Mesothelial cell of epicardium (in vitro differentiated cells): ENCODE results near the gene SLC2A11. TPM values are rescaled to one million over a fixed set of nuclear protein-coding genes. Genes with fewer than 3 reads are reported as not detected.
A peak's percentile ranks its signal among the peaks of the same experiment; 100 is the strongest.

Experiments used
- DNase-seq, 2 experiments: peaks; one replicate each; pipeline ENCODE4 v3.0.0; 2021; ENCODE audit warnings: low spot score in 2 of 2; ENCODE audit not compliant: unreplicated experiment in 2 of 2
- H3K27ac Mint-ChIP-seq: 2 replicates; pipeline ENCODE4 v1.8.0; 2021; ENCODE audit warnings: mixed read lengths
- H3K27me3 Mint-ChIP-seq: 2 replicates; pipeline ENCODE4 v1.8.0; 2021; ENCODE audit warnings: low read depth, mixed read lengths
- H3K36me3 Mint-ChIP-seq: 2 replicates; pipeline ENCODE4 v1.8.0; 2021; ENCODE audit warnings: mixed read lengths
- H3K4me1 Mint-ChIP-seq: 2 replicates; pipeline ENCODE4 v1.8.0; 2021; ENCODE audit warnings: mixed read lengths
- H3K4me3 Mint-ChIP-seq: 2 replicates; pipeline ENCODE4 v1.8.0; 2021; ENCODE audit warnings: mild to moderate bottlenecking, moderate library complexity, mixed read lengths
- H3K9me3 Mint-ChIP-seq: 2 replicates; pipeline ENCODE4 v1.8.0; 2021; ENCODE audit warnings: mixed read lengths
- CTCF ChIP-seq: fragments of 200-600 bp; sonication (generic); IDR thresholded peaks from one replicate; pipeline ENCODE4 v1.5.0; 2021; ENCODE audit warnings: antibody characterized with exemption; ENCODE audit not compliant: unreplicated experiment
- total RNA-seq: library from RNA; stranded (reverse); gene quantifications from 3 replicates; pipeline ENCODE4 v1.2.1, GENCODE V29; 2021

The SLC2A11 gene
- 98.7 to 112 TPM (median 99.0 TPM) in 3 replicates for total RNA-seq

GRCh38 chr22:23857606-23858483, at the start of gene SLC2A11:
SLC2A11 (plus strand) TSS chr22:23857875; CDS start chr22:23858000, 125 bp downstream.
- Mint-ChIP-seq H3K9me3 (no peaks in the 10 kb centered on the region), H3K36me3 (peaks cover 9% of the 10 kb centered on the region), H3K27me3 (no peaks in the 10 kb centered on the region), H3K4me1 (peaks cover 20% of the 10 kb centered on the region), H3K4me3 (peak within 1 kb of the TSS; percentile 87), H3K27ac (peak within 1 kb of the TSS; percentile 97)
- DNase-seq, result peak; percentile 96 to 98
- no peak for TF ChIP-seq CTCF

- Mint-ChIP-seq H3K27ac (no peak overlapping the region), H3K36me3 (peaks cover 51% of the 10 kb centered on the region), H3K4me3 (no peak overlapping the region), H3K27me3 (no peaks in the 10 kb centered on the region), H3K9me3 (no peaks in the 10 kb centered on the region), H3K4me1 (peaks cover 1% of the 10 kb centered on the region)
- TF ChIP-seq CTCF, result no peak
- no peak for DNase-seq
Measured at GRCh38 chr22:23812378-23812777, 45.3 kb upstream of the SLC2A11 start.

- no peak for DNase-seq
- Mint-ChIP-seq H3K27me3 (no peaks in the 10 kb centered on the region), H3K4me3 (no peak overlapping the region), H3K4me1 (peaks cover 1% of the 10 kb centered on the region), H3K36me3 (peaks cover 69% of the 10 kb centered on the region), H3K27ac (peak overlapping the region; percentile 32), H3K9me3 (no peaks in the 10 kb centered on the region)
- no peak for TF ChIP-seq CTCF
Measured at GRCh38 chr22:23815541-23816155, 42.0 kb upstream of the SLC2A11 start.

- no peak for DNase-seq
- peaks cover 1% of the 10 kb centered on the region for H3K4me1 Mint-ChIP-seq
- H3K27me3 Mint-ChIP-seq, result no peaks in the 10 kb centered on the region
- H3K27ac Mint-ChIP-seq, result peak overlapping the region; percentile 32
- H3K36me3 Mint-ChIP-seq, result peaks cover 65% of the 10 kb centered on the region
- no peak overlapping the region for H3K4me3 Mint-ChIP-seq
- no peak for TF ChIP-seq CTCF
- H3K9me3 Mint-ChIP-seq, result no peaks in the 10 kb centered on the region
Measured at GRCh38 chr22:23816156-23816976, 41.3 kb upstream of the SLC2A11 start.

- Mint-ChIP-seq H3K9me3 (no peaks in the 10 kb centered on the region), H3K4me3 (no peak overlapping the region), H3K4me1 (no peaks in the 10 kb centered on the region), H3K27ac (no peak overlapping the region), H3K27me3 (no peaks in the 10 kb centered on the region), H3K36me3 (peaks cover 62% of the 10 kb centered on the region)
- no peak for DNase-seq
- no peak for TF ChIP-seq CTCF
Measured at GRCh38 chr22:23817146-23817545, 40.5 kb upstream of the SLC2A11 start.
